GM12875 (cell line): ENCODE measurements around the gene RNASE3.
A peak's percentile ranks its signal among the peaks of the same experiment; 100 is the strongest.
"Not testable (repeated sequence)": the region's sequence is repeated elsewhere in the genome, so short reads cannot be mapped to it uniquely, and the experiment has no call there.

Experiments used
- H3K4me3 ChIP-seq: one replicate; pipeline ENCODE4 v1.5.1; 2011; ENCODE audit warnings: low read depth, low read length, control low read depth
- CTCF ChIP-seq: IDR thresholded peaks from 2 replicates; pipeline ENCODE4 v1.5.1; 2011; ENCODE audit warnings: low read depth, mild to moderate bottlenecking, control low read depth, inconsistent platforms, low read length, moderate library complexity, borderline replicate concordance; ENCODE audit not compliant: insufficient read depth

RNASE3 gene

GRCh38 chr14:20891126-20891825 lies at the start of gene RNASE3:
Gene RNASE3 (plus strand): TSS chr14:20891385. CDS start chr14:20891687, 302 bp downstream.
- H3K4me3 ChIP-seq: not testable (repeated sequence)

- TF ChIP-seq CTCF: no peak
- no peak overlapping the region for H3K4me3 ChIP-seq
These were observed 44.6 kb upstream of the RNASE3 start for GRCh38 chr14:20846560-20846959.

- no peak for TF ChIP-seq CTCF
- no peak overlapping the region for H3K4me3 ChIP-seq
These were observed 42.8 kb upstream of the RNASE3 start for GRCh38 chr14:20848316-20848954.

GRCh38 chr14:20848955-20849570 lies 42.1 kb upstream of the RNASE3 start:
- no peak for TF ChIP-seq CTCF
- no peak overlapping the region for H3K4me3 ChIP-seq

- H3K4me3 ChIP-seq: no peak overlapping the region
- no peak for TF ChIP-seq CTCF
These were observed 38.1 kb upstream of the RNASE3 start for GRCh38 chr14:20853042-20853441.

- TF ChIP-seq CTCF: peak; percentile 69
- no peak overlapping the region for H3K4me3 ChIP-seq
These were observed 35.4 kb upstream of the RNASE3 start for GRCh38 chr14:20855652-20856291.

- TF ChIP-seq CTCF: no peak
- no peak overlapping the region for H3K4me3 ChIP-seq
These were observed 34.0 kb upstream of the RNASE3 start for GRCh38 chr14:20857207-20857606.
